Stimulated activated CD4-positive, alpha-beta T cell treated with anti-CD3 and anti-CD28 coated beads, Interleukin-4, amount 100 ng/mL, for 24 hours (primary cell): ENCODE data around the gene ASAP2.

Source experiments
- DNase-seq: peaks from one replicate; pipeline ENCODE4 v3.0.0-alpha.2; 2020

ASAP2 gene

GRCh38 chr2:9330612-9331270, 124.1 kb downstream of the ASAP2 start:
- DNase-seq = no peak

DNA sequence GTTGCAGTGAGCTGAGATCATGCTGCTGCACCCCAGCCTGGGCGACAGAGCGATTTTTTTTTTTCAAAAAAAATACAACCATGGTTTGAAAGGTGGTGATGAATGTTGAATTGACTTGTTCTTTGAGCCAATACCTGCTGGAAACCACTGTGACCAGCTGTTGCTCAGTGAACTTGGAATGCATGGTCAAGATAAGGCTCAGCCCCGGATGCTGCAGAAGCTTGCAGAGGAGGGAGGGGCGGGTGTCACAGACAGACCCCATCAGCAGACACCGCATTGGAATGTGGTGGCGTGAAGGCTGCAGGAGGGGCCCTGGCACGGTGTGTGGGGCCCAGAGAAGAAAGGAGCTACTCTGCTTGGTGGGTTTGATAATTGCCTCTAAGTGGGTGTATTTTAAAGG, 125.1 kb downstream of the ASAP2 start:
- DNase-seq = no peak

- DNase-seq = no peak
Observed at GRCh38 chr2:9332136-9332852, 125.7 kb downstream of the ASAP2 start.

DNA sequence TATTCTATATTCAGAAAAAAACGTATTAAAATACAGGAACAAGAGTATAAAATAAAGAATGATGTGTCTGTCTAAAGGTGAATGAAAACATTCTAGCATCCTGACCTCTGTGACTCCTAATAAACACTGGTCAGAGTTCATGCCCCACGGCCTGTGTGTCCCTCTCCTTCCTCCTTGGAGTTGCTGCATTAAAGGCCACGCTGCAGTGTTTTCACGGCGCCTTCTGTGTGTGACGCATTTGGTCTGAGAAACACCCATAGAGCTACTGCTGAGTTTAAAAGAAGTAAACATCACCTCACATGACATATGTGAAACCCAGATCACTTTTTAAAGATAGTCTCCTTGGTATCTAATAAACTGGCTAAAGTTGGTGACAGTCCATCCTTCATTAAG, 126.2 kb downstream of the ASAP2 start:
- no peak for DNase-seq

GRCh38 chr2:9333591-9334171, 127.1 kb downstream of the ASAP2 start:
- DNase-seq = no peak

DNA sequence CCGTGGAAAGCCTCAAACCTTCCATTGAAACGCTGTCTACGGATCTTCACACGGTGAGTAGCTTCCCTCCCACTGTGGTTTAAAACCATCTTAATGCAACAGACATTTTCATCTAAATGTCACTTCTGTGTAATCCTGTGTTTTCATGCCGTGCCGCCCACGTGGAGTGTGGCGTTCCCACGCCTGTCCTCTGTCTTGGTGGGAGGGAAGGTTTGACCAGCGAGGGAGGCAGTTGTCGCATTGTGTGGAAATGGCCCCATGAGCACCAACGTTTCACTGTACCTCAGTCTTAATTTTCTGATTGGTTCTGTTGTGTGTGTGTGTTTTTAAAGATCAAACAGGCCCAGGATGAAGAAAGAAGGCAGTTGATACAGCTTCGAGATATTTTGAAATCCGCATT, 128.1 kb downstream of the ASAP2 start:
- no peak for DNase-seq

- no peak for DNase-seq
Observed at GRCh38 chr2:9335322-9335832, 128.8 kb downstream of the ASAP2 start.

DNA sequence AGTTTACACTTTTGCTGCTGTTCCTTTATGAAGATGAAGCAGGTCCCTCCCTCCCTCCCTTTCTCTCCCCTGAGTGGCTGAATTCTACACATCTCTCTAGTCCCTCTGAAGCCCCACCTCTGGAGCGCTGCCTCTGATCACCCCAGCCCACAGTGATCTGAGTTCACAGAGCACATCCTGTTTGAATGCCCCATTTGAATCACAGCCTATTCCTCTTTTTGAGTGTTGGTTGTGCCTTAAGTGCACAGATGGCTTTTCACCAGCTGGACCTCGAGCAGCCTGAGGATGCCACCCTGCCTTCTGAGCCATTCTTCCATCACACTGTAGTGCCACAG, 129.6 kb downstream of the ASAP2 start:
- no peak for DNase-seq

GRCh38 chr2:9336576-9337314, 130.1 kb downstream of the ASAP2 start:
- DNase-seq = no peak

DNA sequence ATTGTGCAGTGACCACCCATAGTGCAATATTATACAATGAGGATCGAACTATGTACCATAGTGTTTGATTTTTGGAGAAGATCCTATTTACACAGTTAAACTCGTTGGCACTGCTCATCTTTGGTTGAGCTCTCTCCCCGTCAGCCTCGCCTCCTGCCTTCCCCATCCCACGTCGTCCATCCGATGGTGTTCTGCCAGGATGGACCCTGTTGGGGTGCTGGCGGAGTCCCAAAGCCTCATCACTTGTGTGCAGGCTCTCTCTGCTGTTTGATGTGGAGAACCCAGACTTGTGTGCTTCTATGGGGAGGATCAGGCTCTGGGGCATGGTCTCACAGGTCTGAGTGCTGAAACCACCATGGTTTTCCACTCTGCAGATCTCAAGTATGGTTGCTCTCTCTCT, 131.3 kb downstream of the ASAP2 start:
- DNase-seq = no peak

DNA sequence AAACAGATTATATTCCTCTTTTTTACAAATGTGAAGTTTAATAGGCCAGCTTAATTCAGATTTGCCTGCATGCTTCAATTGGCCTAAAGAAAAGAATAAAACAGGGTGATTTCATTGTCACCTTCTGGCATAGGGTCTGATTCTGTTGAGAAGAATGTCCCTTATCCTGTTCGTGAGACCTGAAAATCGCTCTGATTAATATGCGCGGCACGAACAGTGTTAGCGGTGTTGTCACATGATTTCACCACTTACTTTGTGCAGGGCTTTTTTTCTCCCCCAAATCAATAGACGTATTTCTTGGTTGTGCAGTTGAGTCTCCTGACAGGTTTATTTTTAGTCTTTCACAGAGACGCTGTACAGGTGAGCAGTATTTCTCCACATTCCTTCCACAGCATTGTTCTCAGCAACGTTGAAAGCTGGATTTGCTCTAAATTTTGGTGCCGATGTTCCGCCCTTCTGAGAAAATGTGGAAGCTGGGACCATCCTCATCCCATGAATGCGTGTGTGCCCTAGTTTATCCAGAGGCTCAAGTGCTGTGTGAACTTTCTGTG, 134.8 kb downstream of the ASAP2 start:
- DNase-seq = no peak

- DNase-seq = no peak
Observed at GRCh38 chr2:9342659-9343058, 136.0 kb downstream of the ASAP2 start.

- no peak for DNase-seq
Observed at GRCh38 chr2:9343524-9343923, 136.9 kb downstream of the ASAP2 start.

DNA sequence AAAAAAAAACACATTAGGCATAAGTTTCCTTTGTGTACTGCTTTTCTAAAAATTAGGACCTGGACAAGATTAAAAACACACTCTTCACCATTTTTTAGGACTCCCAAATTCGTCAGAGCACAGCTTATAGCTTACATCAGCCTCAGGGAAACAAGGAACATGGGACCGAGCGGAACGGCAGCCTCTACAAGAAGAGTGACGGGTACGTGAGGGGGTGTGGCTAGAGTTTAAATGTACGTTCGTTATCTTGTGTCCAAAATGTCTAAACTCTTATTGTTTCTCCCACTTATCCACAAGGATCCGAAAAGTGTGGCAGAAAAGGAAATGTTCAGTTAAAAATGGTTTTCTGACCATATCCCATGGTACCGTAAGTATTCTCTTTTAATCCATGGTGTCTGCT, 137.8 kb downstream of the ASAP2 start:
- DNase-seq = no peak

DNA sequence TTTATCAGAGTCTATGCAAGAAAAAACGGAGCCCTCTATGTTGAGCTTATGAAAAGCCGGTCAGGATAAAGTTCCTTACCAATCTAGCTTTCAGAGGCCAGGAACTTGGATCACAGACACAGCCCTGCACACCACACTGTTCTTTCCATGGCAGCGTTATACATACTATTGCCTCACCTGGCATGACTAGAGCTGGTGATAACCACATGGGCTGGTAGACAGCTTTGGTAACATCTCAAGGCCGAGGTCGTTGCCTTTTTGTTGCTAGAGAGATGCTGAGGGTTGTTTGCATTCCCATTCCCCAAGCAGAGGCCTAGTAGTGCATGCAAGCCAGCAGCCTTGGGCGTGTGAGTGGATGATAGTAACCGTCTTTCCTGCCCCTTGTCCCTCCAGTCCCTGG, 138.7 kb downstream of the ASAP2 start:
- DNase-seq = no peak

- no peak for DNase-seq
Observed at GRCh38 chr2:9345997-9346396, 139.4 kb downstream of the ASAP2 start.

- DNase-seq = no peak
Observed at GRCh38 chr2:9346885-9347284, 140.3 kb downstream of the ASAP2 start.

DNA sequence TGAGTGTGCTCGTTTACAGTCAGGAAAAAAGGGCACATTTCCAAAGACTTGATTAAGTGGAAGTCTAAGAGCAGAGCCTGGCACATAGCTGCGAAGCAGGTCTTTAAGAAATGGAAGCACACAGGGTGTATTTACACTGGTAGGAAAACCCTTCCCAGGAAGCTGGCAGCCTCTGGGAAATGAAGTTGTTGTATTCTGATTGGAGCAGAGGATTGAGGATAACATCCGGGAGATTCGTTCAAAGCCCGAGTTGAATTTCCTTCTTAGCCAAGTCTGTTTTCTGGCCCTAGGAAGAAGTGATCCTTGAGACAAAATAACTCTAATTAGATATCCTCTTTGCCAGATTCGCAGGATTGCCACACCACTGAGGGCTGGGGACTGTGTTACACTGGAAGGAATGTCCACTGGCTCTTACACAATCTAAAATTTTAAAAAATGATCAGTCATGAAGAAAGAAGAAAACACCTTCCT, 140.8 kb downstream of the ASAP2 start:
- no peak for DNase-seq

- no peak for DNase-seq
Observed at GRCh38 chr2:9354318-9354717, 147.7 kb downstream of the ASAP2 start.

- DNase-seq = no peak
Observed at GRCh38 chr2:9355270-9355669, 148.7 kb downstream of the ASAP2 start.

GRCh38 chr2:9355716-9356115, 149.1 kb downstream of the ASAP2 start:
- no peak for DNase-seq

- DNase-seq = no peak
Observed at GRCh38 chr2:9356261-9356660, 149.6 kb downstream of the ASAP2 start.

- no peak for DNase-seq
Observed at GRCh38 chr2:9358846-9359245, 152.2 kb downstream of the ASAP2 start.
